ENCODE data around the gene MINK1. TPM values are rescaled to one million over a fixed set of nuclear protein-coding genes. Genes with fewer than 3 reads are reported as not detected.

Gene MINK1
- total and polyA plus RNA-seq, 2 of the 8 experiments (the other 6 are each of a cell fraction or from before 2014, with no cell fraction given): 26.9 to 77.7 TPM

DNA sequence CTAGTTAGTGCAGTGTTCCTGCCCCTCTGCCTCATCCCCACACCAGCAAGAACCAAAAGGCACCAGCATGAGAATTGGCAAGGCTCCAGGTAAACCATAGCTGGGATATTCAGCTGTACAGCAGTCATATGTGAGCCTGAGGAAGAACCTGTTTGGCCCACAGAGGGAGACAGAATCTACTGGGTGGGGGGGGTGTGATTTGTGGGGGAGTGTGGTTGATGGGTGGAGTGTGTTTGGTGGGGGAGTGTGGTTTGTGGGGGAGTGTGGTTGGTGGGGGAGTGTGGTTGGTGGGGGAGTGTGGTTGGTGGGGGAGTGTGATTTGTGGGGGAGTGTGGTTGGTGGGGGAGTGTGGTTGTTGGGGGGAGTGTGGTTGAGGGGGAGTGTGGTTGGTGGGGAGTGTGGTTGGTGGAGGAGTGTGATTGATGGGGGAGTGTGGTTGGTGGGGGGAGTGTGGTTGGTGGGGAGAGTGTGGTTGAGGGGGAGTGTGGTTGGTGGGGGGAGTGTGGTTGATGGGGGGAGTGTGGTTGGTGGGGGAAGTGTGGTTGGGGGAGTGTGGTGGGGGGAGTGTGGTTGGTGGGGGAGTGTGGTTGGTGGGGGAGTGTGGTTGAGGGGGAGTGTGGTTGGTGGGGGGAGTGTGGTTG is 19.5 kb downstream of the MINK1 start:
- Histone ChIP-seq H3K4me2 (ENCODE audit: insufficient read depth in 1 of 2, low read depth in 2 of 2, low read length in 2 of 2) (no peak overlapping the region), H3K79me2 (ENCODE audit: control insufficient read depth in 1 of 2, insufficient read depth in 2 of 2, low read length in 2 of 2) (peaks cover 0 to 45% of the 10 kb centered on the region in 2 experiments; a peak in 3 of 4 replicates), H2AK5ac (ENCODE audit: low read depth, low read length) (peak overlapping the region; percentile 54; the same call in 1 of the 2 replicates), H2AFZ (ENCODE audit: low read length) (no peak overlapping the region), H4K91ac (replicated peaks; ENCODE audit: insufficient read length, low read length) (no peak overlapping the region), H3K4ac (replicated peaks; ENCODE audit: insufficient read length, low read depth, low read length) (no peak overlapping the region), H3K4me1 (replicated peaks in 1 of 4; ENCODE audit: control insufficient read depth in 3 of 4, insufficient read depth in 4 of 4, low read length in 3 of 4) (peaks cover 14 to 42% (median 35%) of the 10 kb centered on the region in 4 experiments), H4K5ac (ENCODE audit: insufficient read length, low read depth, low read length) (no peak overlapping the region), H3K79me1 (ENCODE audit: low read depth, low read length) (peaks cover 14% of the 10 kb centered on the region), H3K9me3 (ENCODE audit: insufficient read depth in 2 of 2, low read depth in 1 of 2, low read length in 1 of 2) (no peaks in the 10 kb centered on the region), H3K18ac (ENCODE audit: extremely low read depth, low read length) (no peak overlapping the region), H3K27me3 (replicated peaks in 1 of 4; ENCODE audit: control insufficient read depth in 3 of 4, extremely low read depth in 1 of 4, insufficient read depth in 3 of 4, low read length in 3 of 4) (no peaks in the 10 kb centered on the region), H3K36me3 (ENCODE audit: control insufficient read depth in 2 of 4, insufficient read depth in 4 of 4, low read length in 3 of 4) (no peaks in the 10 kb centered on the region), H3K4me3 (ENCODE audit: extremely low read depth in 1 of 4, insufficient read depth in 2 of 4, low read depth in 3 of 4, low read length in 4 of 4) (no peak overlapping the region), H4K20me1 (replicated peaks in 1 of 2; ENCODE audit: control insufficient read depth in 1 of 2, insufficient read depth in 2 of 2, low read length in 2 of 2) (peaks cover 0 to 1% of the 10 kb centered on the region in 2 experiments), H2BK120ac (replicated peaks; ENCODE audit: low read depth, low read length) (no peak overlapping the region), H2BK20ac (ENCODE audit: low read length) (peak overlapping the region; percentile 56; the same call in 1 of the 2 replicates), H2BK5ac (ENCODE audit: low read depth, low read length) (no peak overlapping the region), H3K23ac (ENCODE audit: insufficient read length) (no peak overlapping the region), H3K23me2 (ENCODE audit: low read depth, low read length) (peaks cover 7% of the 10 kb centered on the region; the same call in 1 of the 2 replicates), H3K9ac (replicated peaks in 1 of 4; ENCODE audit: extremely low read depth in 1 of 4, low read depth in 3 of 4, low read length in 3 of 4) (no peak overlapping the region), H2BK15ac (ENCODE audit: low read length) (no peak overlapping the region), H4K8ac (ENCODE audit: extremely low read depth, insufficient read depth, low read length) (no peak overlapping the region), H3K56ac (replicated peaks; ENCODE audit: insufficient read length, low read depth, low read length) (no peak overlapping the region), H2BK12ac (ENCODE audit: low read depth, low read length) (peak overlapping the region; percentile 86; the same call in 1 of the 2 replicates), H3K27ac (ENCODE audit: low read depth, low read length) (no peak overlapping the region), H3K14ac (ENCODE audit: insufficient read length) (no peak overlapping the region)
- CTCF ChIA-PET (ENCODE audit: partially characterized antibody): interaction anchor here (0.6 to 1.5 kb wide), 3 partner anchors 15 to 558 kb away, joined by 3 to 4 read pairs (median 3); partner anchors contain the start of gene MINK1
- POLR2A ChIA-PET (ENCODE audit: partially characterized antibody): interaction anchor here (0.9 kb wide), 1 partner anchor 44 kb away, joined by 3 read pairs; no protein-coding TSS in a partner anchor
- no peak for DNase-seq (ENCODE audit: low read depth in 1 of 2, low spot score in 2 of 2)
- no peak for FAIRE-seq
- no peak for TF ChIP-seq SAP30 (IDR thresholded peaks at IDR 0.05; ENCODE audit: insufficient read depth, insufficient replicate concordance, low read length)
- TF ChIP-seq POU5F1 (IDR thresholded peaks at IDR 0.05; ENCODE audit: low read depth, low read length): no peak
- no peak for TF ChIP-seq KDM4A (IDR thresholded peaks at IDR 0.05; ENCODE audit: low read depth, low read length, severe bottlenecking)
- no peak for TF ChIP-seq CBX8 (IDR thresholded peaks at IDR 0.05; ENCODE audit: borderline replicate concordance, low read depth, low read length)
- TF ChIP-seq EP300 (IDR thresholded peaks at IDR 0.05; ENCODE audit: borderline replicate concordance in 1 of 2, low read depth in 2 of 2, low read length in 2 of 2): no peak
- TF ChIP-seq KDM1A (IDR thresholded peaks at IDR 0.05; ENCODE audit: borderline replicate concordance, low read length): no peak
- TF ChIP-seq POLR2A (IDR thresholded peaks at IDR 0.05; ENCODE audit: control extremely low read depth in 1 of 2, low read depth in 2 of 2, low read length in 2 of 2): no peak
- TF ChIP-seq EGR1 (IDR thresholded peaks at IDR 0.05; ENCODE audit: borderline replicate concordance, low read depth, low read length): no peak
- no peak for TF ChIP-seq SP2 (IDR thresholded peaks at IDR 0.05; ENCODE audit: low read length)
- TF ChIP-seq, protein P1, sequence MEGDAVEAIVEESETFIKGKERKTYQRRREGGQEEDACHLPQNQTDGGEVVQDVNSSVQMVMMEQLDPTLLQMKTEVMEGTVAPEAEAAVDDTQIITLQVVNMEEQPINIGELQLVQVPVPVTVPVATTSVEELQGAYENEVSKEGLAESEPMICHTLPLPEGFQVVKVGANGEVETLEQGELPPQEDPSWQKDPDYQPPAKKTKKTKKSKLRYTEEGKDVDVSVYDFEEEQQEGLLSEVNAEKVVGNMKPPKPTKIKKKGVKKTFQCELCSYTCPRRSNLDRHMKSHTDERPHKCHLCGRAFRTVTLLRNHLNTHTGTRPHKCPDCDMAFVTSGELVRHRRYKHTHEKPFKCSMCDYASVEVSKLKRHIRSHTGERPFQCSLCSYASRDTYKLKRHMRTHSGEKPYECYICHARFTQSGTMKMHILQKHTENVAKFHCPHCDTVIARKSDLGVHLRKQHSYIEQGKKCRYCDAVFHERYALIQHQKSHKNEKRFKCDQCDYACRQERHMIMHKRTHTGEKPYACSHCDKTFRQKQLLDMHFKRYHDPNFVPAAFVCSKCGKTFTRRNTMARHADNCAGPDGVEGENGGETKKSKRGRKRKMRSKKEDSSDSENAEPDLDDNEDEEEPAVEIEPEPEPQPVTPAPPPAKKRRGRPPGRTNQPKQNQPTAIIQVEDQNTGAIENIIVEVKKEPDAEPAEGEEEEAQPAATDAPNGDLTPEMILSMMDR (IDR thresholded peaks at IDR 0.05; ENCODE audit: control extremely low read depth in 1 of 3, insufficient read depth in 1 of 3, low read depth in 1 of 3, low read length in 3 of 3): no peak
